ENCODE results near the gene MRAS. TPM values are rescaled to one million over a fixed set of nuclear protein-coding genes. Genes with fewer than 3 reads are reported as not detected.

The MRAS gene
- total and polyA plus RNA-seq, 2 of the 13 experiments (the other 11 are each of a cell fraction or from before 2014, with no cell fraction given), result 8.8 to 36.2 TPM

DNA sequence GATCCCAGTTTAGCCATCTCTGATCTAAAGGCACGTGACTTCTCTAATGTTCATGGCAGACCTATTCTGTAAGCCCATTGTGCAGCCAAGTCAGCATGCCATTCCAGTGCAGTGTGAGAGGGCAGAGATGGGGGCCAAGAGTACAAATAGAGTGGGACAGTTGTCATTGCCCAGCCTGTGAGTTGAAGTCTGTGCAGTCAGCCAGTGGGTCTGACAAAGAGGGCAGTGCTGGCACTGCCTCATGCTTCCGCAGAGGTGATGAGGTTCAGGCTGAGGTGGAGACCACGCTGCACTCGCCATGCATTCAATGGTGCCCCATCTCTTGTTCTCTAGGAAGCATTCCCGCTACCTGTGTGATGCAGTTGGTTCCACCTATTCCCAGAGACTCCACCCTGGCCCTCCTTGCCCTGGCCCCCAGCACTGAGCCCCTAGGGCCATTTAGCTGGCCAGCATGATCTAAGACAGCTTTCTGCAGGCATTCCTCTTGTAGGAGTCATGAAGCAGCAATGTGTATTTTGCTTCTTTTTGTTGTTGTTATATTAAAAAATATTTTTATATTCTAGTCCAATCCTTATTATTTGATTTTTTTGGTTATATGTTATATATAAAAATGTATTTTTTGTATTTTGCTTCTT is 3.7 kb downstream of the MRAS start:
- H3K4me3 ChIP-seq (replicated peaks in 1 of 3; ENCODE audit: insufficient read depth in 1 of 3, low read depth in 2 of 3, low read length in 3 of 3), result no peak overlapping the region
- in situ Hi-C loops (cut with HindIII; ENCODE audit: extremely low pct_ligation_motif_present, low pct_unique_long_range_greater_than_20kb) (no loop called here), intact Hi-C loops (cut with micrococcal nuclease; ENCODE audit: unreplicated experiment) (no loop called here)
- no peaks in the 10 kb centered on the region for H4K20me1 ChIP-seq (ENCODE audit: insufficient read depth, low read length)
- DNase-seq (ENCODE audit: low spot score) (no peak), FAIRE-seq (no peak), ATAC-seq (no peak)
- BruUV-seq (replicated peaks), result no TSS peak
- no peaks in the 10 kb centered on the region for H3K27me3 ChIP-seq (ENCODE audit: control insufficient read depth in 1 of 2, insufficient read depth in 2 of 2, low read length in 2 of 2)
- no peak overlapping the region for H3K4me2 ChIP-seq (ENCODE audit: low read depth, low read length)
- H3K9me3 ChIP-seq (ENCODE audit: low read length), result no peaks in the 10 kb centered on the region
- H3K4me1 ChIP-seq (ENCODE audit: insufficient read depth, low read length), result peaks cover 25% of the 10 kb centered on the region
- no peaks in the 10 kb centered on the region; a peak in 1 of 5 replicates for H3K36me3 ChIP-seq (replicated peaks in 1 of 2; ENCODE audit: control insufficient read depth in 1 of 2, insufficient read depth in 2 of 2, low read length in 2 of 2)
- H3K79me2 ChIP-seq (ENCODE audit: insufficient read depth, low read length), result peaks cover 2% of the 10 kb centered on the region
- H2AFZ ChIP-seq (ENCODE audit: low read length), result no peak overlapping the region
- ChIA-PET CTCF (ENCODE audit: low intra/inter-chr PET ratio, low total read pairs) (no interaction called here), POLR2A (interaction anchor here (1.3 kb wide), 1 partner anchor 48 kb away, joined by 4 read pairs; no protein-coding TSS in a partner anchor)
- no peak overlapping the region for H3K27ac ChIP-seq (ENCODE audit: extremely low read length, insufficient read depth, low read length)
- 98% methylated on average over 4 of the region's 5 CpGs for WGBS (ENCODE audit: low lambda C conversion rate)
- H3K9ac ChIP-seq (ENCODE audit: insufficient read depth, low read depth, low read length), result no peak overlapping the region
- TF ChIP-seq DR1 (CRISPR knock-in tag; IDR thresholded peaks at IDR 0.05) (no peak), ZBTB3 (CRISPR knock-in tag; IDR thresholded peaks at IDR 0.05; ENCODE audit: borderline replicate concordance, low read depth) (no peak), HOXA5 (CRISPR knock-in tag; IDR thresholded peaks at IDR 0.05) (no peak), ZNF460 (CRISPR knock-in tag; IDR thresholded peaks at IDR 0.05; ENCODE audit: borderline replicate concordance) (no peak), KDM5A (IDR thresholded peaks at IDR 0.05; ENCODE audit: borderline replicate concordance, low read length) (no peak), ZNF431 (CRISPR knock-in tag; IDR thresholded peaks at IDR 0.05; ENCODE audit: borderline replicate concordance, low read depth) (no peak), ARNT2 (CRISPR knock-in tag; IDR thresholded peaks at IDR 0.05; ENCODE audit: low read depth) (no peak), ZFP41 (CRISPR knock-in tag; IDR thresholded peaks at IDR 0.05; ENCODE audit: borderline replicate concordance) (no peak), HNF4G (IDR thresholded peaks at IDR 0.05; ENCODE audit: borderline replicate concordance, low read depth, low read length) (no peak), HNF4G (CRISPR knock-in tag; IDR thresholded peaks at IDR 0.05; ENCODE audit: borderline replicate concordance, low read depth) (no peak), ZNF619 (CRISPR knock-in tag; IDR thresholded peaks at IDR 0.05) (no peak), ZNF567 (CRISPR knock-in tag; IDR thresholded peaks at IDR 0.05; ENCODE audit: borderline replicate concordance) (no peak), CBX1 (IDR thresholded peaks at IDR 0.05; ENCODE audit: low read depth) (no peak), ZNF205 (CRISPR knock-in tag; IDR thresholded peaks at IDR 0.05) (no peak)
- TF ChIP-seq, protein P1, sequence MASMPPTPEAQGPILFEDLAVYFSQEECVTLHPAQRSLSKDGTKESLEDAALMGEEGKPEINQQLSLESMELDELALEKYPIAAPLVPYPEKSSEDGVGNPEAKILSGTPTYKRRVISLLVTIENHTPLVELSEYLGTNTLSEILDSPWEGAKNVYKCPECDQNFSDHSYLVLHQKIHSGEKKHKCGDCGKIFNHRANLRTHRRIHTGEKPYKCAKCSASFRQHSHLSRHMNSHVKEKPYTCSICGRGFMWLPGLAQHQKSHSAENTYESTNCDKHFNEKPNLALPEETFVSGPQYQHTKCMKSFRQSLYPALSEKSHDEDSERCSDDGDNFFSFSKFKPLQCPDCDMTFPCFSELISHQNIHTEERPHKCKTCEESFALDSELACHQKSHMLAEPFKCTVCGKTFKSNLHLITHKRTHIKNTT (CRISPR knock-in tag; IDR thresholded peaks at IDR 0.05), result no peak
- TF ChIP-seq, protein P2, sequence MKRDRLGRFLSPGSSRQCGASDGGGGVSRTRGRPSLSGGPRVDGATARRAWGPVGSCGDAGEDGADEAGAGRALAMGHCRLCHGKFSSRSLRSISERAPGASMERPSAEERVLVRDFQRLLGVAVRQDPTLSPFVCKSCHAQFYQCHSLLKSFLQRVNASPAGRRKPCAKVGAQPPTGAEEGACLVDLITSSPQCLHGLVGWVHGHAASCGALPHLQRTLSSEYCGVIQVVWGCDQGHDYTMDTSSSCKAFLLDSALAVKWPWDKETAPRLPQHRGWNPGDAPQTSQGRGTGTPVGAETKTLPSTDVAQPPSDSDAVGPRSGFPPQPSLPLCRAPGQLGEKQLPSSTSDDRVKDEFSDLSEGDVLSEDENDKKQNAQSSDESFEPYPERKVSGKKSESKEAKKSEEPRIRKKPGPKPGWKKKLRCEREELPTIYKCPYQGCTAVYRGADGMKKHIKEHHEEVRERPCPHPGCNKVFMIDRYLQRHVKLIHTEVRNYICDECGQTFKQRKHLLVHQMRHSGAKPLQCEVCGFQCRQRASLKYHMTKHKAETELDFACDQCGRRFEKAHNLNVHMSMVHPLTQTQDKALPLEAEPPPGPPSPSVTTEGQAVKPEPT (CRISPR knock-in tag; IDR thresholded peaks at IDR 0.05; ENCODE audit: low read depth), result no peak
- TF ChIP-seq, protein P3, sequence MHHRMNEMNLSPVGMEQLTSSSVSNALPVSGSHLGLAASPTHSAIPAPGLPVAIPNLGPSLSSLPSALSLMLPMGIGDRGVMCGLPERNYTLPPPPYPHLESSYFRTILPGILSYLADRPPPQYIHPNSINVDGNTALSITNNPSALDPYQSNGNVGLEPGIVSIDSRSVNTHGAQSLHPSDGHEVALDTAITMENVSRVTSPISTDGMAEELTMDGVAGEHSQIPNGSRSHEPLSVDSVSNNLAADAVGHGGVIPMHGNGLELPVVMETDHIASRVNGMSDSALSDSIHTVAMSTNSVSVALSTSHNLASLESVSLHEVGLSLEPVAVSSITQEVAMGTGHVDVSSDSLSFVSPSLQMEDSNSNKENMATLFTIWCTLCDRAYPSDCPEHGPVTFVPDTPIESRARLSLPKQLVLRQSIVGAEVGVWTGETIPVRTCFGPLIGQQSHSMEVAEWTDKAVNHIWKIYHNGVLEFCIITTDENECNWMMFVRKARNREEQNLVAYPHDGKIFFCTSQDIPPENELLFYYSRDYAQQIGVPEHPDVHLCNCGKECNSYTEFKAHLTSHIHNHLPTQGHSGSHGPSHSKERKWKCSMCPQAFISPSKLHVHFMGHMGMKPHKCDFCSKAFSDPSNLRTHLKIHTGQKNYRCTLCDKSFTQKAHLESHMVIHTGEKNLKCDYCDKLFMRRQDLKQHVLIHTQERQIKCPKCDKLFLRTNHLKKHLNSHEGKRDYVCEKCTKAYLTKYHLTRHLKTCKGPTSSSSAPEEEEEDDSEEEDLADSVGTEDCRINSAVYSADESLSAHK (CRISPR knock-in tag; IDR thresholded peaks at IDR 0.05; ENCODE audit: borderline replicate concordance), result no peak
- TF ChIP-seq, protein P4, sequence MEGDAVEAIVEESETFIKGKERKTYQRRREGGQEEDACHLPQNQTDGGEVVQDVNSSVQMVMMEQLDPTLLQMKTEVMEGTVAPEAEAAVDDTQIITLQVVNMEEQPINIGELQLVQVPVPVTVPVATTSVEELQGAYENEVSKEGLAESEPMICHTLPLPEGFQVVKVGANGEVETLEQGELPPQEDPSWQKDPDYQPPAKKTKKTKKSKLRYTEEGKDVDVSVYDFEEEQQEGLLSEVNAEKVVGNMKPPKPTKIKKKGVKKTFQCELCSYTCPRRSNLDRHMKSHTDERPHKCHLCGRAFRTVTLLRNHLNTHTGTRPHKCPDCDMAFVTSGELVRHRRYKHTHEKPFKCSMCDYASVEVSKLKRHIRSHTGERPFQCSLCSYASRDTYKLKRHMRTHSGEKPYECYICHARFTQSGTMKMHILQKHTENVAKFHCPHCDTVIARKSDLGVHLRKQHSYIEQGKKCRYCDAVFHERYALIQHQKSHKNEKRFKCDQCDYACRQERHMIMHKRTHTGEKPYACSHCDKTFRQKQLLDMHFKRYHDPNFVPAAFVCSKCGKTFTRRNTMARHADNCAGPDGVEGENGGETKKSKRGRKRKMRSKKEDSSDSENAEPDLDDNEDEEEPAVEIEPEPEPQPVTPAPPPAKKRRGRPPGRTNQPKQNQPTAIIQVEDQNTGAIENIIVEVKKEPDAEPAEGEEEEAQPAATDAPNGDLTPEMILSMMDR (CRISPR knock-in tag; IDR thresholded peaks at IDR 0.05), result no peak
